HUDEP-2 (cell line): ENCODE data around the gene APBB1IP.
A peak's percentile ranks its signal among the peaks of the same experiment; 100 is the strongest.
"Not testable (repeated sequence)": the region's sequence is repeated elsewhere in the genome, so short reads cannot be mapped to it uniquely, and the experiment has no call there.

Source experiments
- DNase-seq, 76 experiments: peaks; one replicate each; lab custom pipeline; 2025; ENCODE audit not compliant: unreplicated experiment in 76 of 76; lab: John Stamatoyannopoulos, UW

Gene APBB1IP

GRCh38 chr10:26550774-26551526 lies 112.8 kb downstream of the APBB1IP start:
- DNase-seq: peak in 1 of 76 experiments; percentile 4

GRCh38 chr10:26554246-26554645 lies 116.1 kb downstream of the APBB1IP start:
- DNase-seq: no peak

- DNase-seq: peak in 1 of 76 experiments; percentile 21
Observed at GRCh38 chr10:26555719-26556368, 117.7 kb downstream of the APBB1IP start.

- DNase-seq: peak in 21 of 76 experiments; percentile 2 to 47 (median 20)
Observed at GRCh38 chr10:26556748-26557640, 118.9 kb downstream of the APBB1IP start.

DNA sequence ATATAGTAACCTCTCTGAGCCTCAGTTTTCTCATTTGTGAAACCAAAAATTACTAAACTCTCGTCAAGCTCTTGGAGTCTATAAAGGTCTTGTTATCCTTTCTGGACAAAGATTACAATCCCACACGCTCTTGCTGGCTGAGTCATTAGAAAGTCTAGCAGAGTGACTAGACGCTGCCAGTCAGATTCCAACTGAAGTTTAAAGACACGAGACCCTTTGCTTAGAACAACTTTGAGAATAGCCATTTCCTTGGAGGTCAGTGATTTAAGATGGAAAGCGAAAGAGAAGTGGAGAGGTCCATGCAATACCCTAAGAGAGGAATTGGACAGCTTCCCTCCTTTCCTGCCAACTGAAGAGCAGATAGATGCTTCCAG lies 119.5 kb downstream of the APBB1IP start:
- no peak for DNase-seq

- no peak for DNase-seq
Observed at GRCh38 chr10:26566525-26567350, 128.6 kb downstream of the APBB1IP start.

- DNase-seq: no peak
Observed at GRCh38 chr10:26567351-26567721, 129.2 kb downstream of the APBB1IP start.

- DNase-seq: no peak
Observed at GRCh38 chr10:26571655-26572054, 133.5 kb downstream of the APBB1IP start.

DNA sequence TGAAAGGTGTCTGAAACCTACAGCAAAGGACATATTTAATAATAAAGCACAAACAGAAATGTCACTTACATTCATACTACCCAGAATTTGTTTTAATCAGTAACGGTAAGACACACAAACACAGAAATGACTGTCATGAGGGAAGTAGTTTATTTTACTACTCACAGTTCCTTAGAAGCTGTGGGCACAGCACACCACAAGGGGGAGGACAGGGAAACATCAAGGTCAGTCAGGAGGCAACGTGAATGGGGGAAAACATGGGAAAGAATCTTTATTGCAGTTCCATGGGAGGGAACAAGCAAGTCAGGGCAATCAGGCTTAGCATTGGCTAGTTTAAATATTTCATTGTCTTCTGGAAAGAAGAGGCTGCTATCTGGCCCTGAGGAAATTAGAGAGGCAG lies 135.5 kb downstream of the APBB1IP start:
- DNase-seq: peak in 2 of 76 experiments; percentile 1 to 5

DNA sequence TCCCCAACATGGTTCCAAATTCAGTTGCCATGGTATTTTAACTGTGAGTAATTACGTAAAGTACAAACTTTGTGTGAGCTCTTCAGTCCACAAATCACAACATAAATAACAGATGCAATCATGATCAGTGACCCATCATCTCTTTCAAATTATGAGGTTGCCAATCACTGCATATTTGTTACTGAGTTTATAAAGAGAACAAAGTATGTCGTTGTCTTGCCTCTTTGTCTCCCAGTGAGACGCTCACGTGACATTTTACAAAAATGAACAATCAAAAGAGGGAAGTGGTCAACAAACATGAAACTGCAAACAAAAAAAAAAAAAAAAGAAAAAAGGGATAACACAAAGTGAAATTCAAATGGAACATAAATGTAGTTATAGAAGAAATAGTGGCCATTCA lies 136.6 kb downstream of the APBB1IP start:
- no peak for DNase-seq

DNA sequence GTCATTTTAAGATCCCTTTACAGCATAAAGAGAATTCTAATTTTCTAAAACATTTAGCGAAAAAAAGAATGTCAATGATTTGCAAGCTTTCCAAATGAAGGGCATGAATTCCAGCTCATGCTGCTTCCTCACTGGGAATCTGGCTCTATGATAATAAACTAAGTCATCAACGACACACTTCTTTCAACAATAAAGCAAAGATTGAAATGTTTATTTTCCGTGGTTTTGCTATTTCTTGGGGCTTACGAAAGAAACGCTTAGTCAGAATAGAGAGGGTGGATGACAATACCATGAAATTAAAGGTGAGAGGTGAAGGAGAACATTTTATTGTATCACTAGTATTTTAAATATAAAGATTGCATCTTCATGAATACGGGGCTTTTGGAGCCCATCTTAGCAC lies 140.2 kb downstream of the APBB1IP start:
- DNase-seq: not testable (repeated sequence)

DNA sequence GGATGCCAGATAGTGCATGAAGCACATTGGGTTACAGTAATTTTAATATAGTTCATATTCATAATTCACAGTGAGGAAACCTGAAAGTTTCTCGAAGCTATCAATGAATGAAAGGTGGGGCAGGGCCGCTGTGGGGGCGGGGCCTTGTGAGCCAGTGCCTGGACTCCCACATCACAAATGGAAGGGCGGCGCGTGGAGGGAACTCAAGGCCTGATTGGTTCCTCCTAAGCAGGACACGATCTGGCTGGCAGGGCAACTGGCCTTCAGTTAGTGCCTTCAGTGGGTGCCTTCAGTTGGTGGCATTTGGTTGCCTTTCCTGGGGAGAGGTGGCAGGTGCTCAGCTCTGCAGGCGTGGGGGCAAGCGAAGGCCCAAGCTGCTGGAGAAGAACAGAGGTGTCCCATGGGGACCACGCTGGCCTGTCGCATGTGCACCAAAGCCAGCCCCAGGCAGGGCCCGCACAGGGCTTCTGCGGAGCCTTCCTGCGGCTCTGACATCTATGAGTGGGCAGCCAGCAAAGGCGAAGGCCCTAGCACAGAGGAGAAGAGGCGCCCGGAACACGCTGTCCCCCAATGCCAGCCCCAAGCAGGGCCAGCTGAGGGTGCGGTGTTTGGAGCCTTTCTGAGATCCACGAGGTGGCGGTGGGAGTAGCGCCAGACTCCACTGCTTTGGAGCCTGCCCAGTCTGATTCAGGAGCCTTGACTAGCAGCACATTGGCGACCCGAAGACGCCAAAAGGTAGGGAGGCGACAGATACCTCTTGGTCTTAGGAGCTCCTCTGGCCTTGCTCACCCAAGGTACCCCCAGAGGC lies 141.3 kb downstream of the APBB1IP start:
- no peak for DNase-seq

GRCh38 chr10:26586211-26586610 lies 148.1 kb downstream of the APBB1IP start:
- no peak for DNase-seq

DNA sequence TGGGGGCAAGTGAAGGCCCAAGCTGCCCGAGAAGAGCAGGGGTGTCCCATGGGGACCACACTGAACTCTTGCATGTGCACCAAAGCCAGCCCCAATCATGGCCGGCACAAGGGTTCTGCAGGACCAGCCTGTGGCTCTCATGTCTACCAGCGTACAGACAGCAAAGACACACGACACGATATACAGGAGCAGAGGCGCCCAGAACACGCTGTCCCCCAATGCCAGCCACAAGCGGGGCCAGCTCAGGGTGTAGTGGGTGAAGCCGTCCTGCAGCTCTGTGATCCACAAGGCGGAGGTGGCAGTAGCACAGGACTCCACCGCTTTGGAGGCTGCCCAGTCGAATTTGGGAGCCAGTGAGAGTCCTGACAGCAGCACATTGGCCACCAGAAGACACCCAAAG lies 150.5 kb downstream of the APBB1IP start:
- no peak for DNase-seq

DNA sequence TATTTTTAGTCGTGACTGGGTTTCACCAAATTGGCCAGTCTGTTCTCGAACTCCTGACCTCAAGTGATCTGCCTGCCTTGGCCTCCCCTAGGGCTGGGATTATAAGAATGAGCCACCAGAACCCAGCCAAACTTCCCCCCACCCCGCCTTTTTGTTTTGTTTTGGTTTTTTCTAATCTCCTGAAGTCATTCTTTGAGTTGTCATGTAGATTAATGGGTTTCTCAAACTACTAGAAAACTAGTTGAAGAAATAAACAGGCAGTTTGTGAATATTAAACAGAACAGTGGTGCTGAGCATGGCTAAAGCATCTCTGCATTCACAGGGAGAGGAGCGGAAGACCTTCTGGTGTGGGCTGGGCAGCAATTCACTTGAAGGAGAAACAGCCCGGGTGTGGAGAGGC lies 151.7 kb downstream of the APBB1IP start:
- not testable (repeated sequence) for DNase-seq

DNA sequence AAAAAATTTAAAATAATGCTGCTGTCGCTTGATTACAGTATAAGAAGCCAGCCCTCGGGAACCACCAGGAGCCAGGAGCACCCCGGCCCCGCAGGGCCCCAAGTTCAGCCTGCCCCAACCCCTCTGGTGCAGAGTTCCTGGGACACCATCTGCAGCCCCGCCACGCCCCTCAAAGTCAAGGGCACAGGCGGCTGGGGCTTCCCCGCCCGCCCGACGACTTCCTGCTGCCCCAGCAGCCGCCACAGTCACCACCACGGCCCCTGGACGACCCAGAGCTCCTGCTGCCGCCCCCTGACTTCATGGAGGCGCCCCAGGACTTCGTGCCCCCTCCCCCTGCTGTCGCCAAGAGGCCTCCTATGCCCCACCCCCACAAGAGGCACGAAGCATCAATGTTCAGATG lies 155.8 kb downstream of the APBB1IP start:
- no peak for DNase-seq

- DNase-seq: not testable (repeated sequence)
Observed at GRCh38 chr10:26603283-26603682, 165.1 kb downstream of the APBB1IP start.

GRCh38 chr10:26604320-26605093 lies 166.4 kb downstream of the APBB1IP start:
- DNase-seq: not testable (repeated sequence)

DNA sequence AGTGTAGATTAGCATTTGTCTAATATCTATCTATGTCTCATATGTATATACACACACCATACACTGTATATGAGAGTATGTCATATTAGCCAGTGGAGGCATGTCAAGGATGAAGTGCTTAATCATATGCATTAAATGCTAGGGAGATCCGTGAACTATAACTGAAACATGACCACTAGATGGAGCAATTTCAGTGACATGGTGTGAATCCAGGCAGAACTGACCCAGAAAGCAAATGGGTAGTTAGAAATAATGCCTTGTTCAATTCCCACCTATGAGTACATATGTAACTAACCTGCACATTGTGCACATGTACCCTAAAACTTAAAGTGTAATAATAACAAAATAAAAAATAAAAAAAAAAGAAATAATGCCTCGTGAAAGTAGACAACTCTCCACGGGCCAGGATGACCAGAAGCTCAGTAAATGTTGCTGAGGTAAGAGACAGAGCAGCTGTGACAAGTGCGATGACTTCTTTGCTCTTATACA lies 168.3 kb downstream of the APBB1IP start:
- DNase-seq: peak in 8 of 76 experiments; percentile 3 to 28 (median 18)
